A673 (cell line): ENCODE data around the gene LRRC8C.

ENCODE experiments used
- EZH2 ChIP-seq: fragments of 200-600 bp; sonication (generic); IDR thresholded peaks from 2 replicates; pipeline ENCODE4 v1.6.1; 2017; ENCODE audit warnings: borderline replicate concordance, low read depth, mild to moderate bottlenecking, mixed read lengths, antibody characterized with exemption, low read length; ENCODE audit not compliant: poor library complexity, severe bottlenecking
- TF ChIP-seq, protein P1 (sequence below): fragments of 300-800, 200-600 bp; sonication (generic); conservative IDR thresholded peaks from 2 replicates; pipeline ENCODE4 v1.5.1; 2017; ENCODE audit warnings: low read depth, mild to moderate bottlenecking, antibody characterized with exemption, low read length, moderate library complexity, mixed read lengths

DNA sequence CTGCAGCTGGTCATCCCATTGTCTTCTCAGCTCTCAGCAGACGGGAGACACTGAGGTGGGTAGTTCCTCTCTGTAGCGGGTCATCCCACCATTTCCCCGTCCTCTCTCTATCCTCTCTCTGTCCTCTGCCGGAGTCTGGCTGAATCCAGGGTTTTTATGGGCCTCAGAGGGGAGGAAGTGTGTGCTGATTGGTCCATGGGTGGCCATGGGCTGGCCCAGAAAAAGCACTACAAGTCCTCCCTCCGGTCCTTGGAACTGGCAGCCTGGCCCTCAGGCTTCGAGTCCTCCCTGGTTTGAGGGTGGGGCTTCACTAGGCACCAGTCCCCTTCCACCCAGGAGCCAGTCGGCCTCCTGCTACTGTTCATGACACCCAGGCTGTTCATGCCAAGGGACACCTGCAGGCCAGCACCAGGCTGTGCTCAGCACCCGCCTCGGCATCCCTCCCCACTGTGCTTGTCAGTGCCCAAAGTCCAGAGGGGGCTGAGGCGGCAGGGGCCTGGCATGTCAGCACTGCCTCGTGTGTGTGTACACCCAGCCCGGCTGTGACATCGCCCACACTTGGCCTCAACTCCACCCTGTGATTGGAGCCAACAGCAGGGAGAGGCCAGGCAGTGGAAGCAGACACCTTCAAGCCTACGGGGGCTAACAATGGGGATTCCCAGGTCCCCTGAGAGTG, 23.0 kb upstream of the LRRC8C start:
- TF ChIP-seq, protein P1, sequence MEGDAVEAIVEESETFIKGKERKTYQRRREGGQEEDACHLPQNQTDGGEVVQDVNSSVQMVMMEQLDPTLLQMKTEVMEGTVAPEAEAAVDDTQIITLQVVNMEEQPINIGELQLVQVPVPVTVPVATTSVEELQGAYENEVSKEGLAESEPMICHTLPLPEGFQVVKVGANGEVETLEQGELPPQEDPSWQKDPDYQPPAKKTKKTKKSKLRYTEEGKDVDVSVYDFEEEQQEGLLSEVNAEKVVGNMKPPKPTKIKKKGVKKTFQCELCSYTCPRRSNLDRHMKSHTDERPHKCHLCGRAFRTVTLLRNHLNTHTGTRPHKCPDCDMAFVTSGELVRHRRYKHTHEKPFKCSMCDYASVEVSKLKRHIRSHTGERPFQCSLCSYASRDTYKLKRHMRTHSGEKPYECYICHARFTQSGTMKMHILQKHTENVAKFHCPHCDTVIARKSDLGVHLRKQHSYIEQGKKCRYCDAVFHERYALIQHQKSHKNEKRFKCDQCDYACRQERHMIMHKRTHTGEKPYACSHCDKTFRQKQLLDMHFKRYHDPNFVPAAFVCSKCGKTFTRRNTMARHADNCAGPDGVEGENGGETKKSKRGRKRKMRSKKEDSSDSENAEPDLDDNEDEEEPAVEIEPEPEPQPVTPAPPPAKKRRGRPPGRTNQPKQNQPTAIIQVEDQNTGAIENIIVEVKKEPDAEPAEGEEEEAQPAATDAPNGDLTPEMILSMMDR = no peak
- TF ChIP-seq EZH2 = no peak
